K562 (cell line): ENCODE data around the gene MRPL55. TPM values are rescaled to one million over a fixed set of nuclear protein-coding genes. Genes with fewer than 3 reads are reported as not detected.

Experiments
- HMG20B ChIP-seq: fragments of 250-450 bp; sonication (Bioruptor Pico); IDR thresholded peaks from 2 replicates; pipeline ENCODE4 v1.5.0; 2021; ENCODE audit warnings: mild to moderate bottlenecking
- LARP7 ChIP-seq: fragments of 450-650 bp; IDR thresholded peaks from 2 replicates; pipeline ENCODE4 v1.6.1; 2016
- MTF1 ChIP-seq: fragments of 250-450 bp; sonication (Bioruptor Pico); IDR thresholded peaks from 2 replicates; pipeline ENCODE4 v1.9.0; 2021; ENCODE audit warnings: moderate library complexity, mild to moderate bottlenecking, inconsistent platforms, borderline replicate concordance
- PTRF ChIP-seq: fragments of 450-650 bp; IDR thresholded peaks from 2 replicates; pipeline ENCODE4 v1.6.1; 2016; ENCODE audit warnings: mild to moderate bottlenecking, missing genetic modification characterization, missing compliant biosample characterization
- RCOR1 ChIP-seq, 2 experiments: IDR thresholded peaks; 2 replicates each; pipeline ENCODE4 v1.6.1; 2012; ENCODE audit warnings: low read depth in 2 of 2, low read length in 2 of 2, borderline replicate concordance in 1 of 2, improper control_type of control experiment in 1 of 2
- TAF1 ChIP-seq: IDR thresholded peaks from 2 replicates; pipeline ENCODE4 v1.6.1; 2011; ENCODE audit warnings: mild to moderate bottlenecking, low read length, moderate library complexity; ENCODE audit not compliant: insufficient read depth, control insufficient read depth, severe bottlenecking; ENCODE audit errors: extremely low read depth
- TEAD1 ChIP-seq, 2 experiments: fragments of 450-650 bp in 1 of 2; sonication (generic) in 1 of 2; formaldehyde crosslinking; IDR thresholded peaks; 2 replicates each; pipeline versions ENCODE4 v1.4.0 to v1.8.0; 2020 to 2022; ENCODE audit warnings: mild to moderate bottlenecking in 2 of 2, missing genetic modification reagents in 1 of 2
- TFAM ChIP-seq: fragments of 250-450 bp; sonication (Bioruptor Pico); conservative IDR thresholded peaks from 2 replicates; pipeline ENCODE4 v1.5.0; 2021; ENCODE audit warnings: mild to moderate bottlenecking, moderate library complexity
- polyA plus RNA-seq, 8 experiments: library from polyadenylated mRNA; depleted of rRNA in 4 of 8; stranded (reverse) in 5 of 8; unstranded in 3 of 8; fragments of >200 nt; fragmentation: Nextera tagmentation in 2 of 8; fragmentation: Illumina TruSeq in 1 of 8; extraction: Ambion mirVana in 2 of 8; extraction: Trizol in 1 of 8; gene quantifications; 2 replicates each; pipeline versions ENCODE4 v1.2.1 to v1.2.3, GENCODE V29; 2011 to 2014; ENCODE audit warnings: inconsistent platforms in 1 of 8, missing spikeins in 1 of 8
- total RNA-seq, 7 experiments: library from RNA; depleted of rRNA in 6 of 7; stranded (reverse); fragments of >200 nt in 6 of 7; fragmentation: Illumina TruSeq in 2 of 7; extraction: Trizol in 2 of 7; gene quantifications; 2 replicates each; pipeline versions ENCODE4 v1.2.1 to v1.2.3, GENCODE V29; 2011 to 2021; ENCODE audit warnings: low replicate concordance in 1 of 7
- TF ChIP-seq, protein P1 (sequence below): sonication (generic); formaldehyde crosslinking; IDR thresholded peaks from 2 replicates; pipeline ENCODE4 v1.9.0; 2022; ENCODE audit warnings: mild to moderate bottlenecking, missing genetic modification reagents
- TF ChIP-seq, protein P2 (sequence below): IDR thresholded peaks from 2 replicates; pipeline ENCODE4 v1.6.1; 2011; ENCODE audit not compliant: insufficient read length; ENCODE audit errors: extremely low read depth
- TF ChIP-seq, protein P3 (sequence below), 3 experiments: fragments of 200-800 bp in 1 of 3; sonication (Bioruptor generic) in 1 of 3; sonication (generic) in 1 of 3; formaldehyde crosslinking in 1 of 3; IDR thresholded peaks; 2 replicates each; pipeline versions ENCODE4 v1.6.1 to v1.8.0; 2016 to 2022; ENCODE audit warnings: mild to moderate bottlenecking in 2 of 3, missing compliant biosample characterization in 2 of 3, missing genetic modification characterization in 2 of 3, missing genetic modification reagents in 1 of 3
- TF ChIP-seq, protein P4 (sequence below): fragments of 450-650 bp; IDR thresholded peaks from 2 replicates; pipeline ENCODE4 v1.6.1; 2016
- TF ChIP-seq, protein P5 (sequence below): fragments of 450-650 bp; conservative IDR thresholded peaks from 2 replicates; pipeline ENCODE4 v1.6.1; 2016; ENCODE audit warnings: missing genetic modification characterization, low read depth, mild to moderate bottlenecking, control low read depth, missing compliant biosample characterization
- TF ChIP-seq, protein P6 (sequence below): sonication (generic); formaldehyde crosslinking; IDR thresholded peaks from 2 replicates; pipeline ENCODE4 v1.8.0; 2023; ENCODE audit warnings: mild to moderate bottlenecking, missing genetic modification reagents
- TF ChIP-seq, protein P7 (sequence below): fragments of 250-450 bp; sonication (Bioruptor Pico); IDR thresholded peaks from 2 replicates; pipeline ENCODE4 v1.5.0; 2021

Gene MRPL55
- total and polyA plus RNA-seq, 9 of the 15 experiments (the other 6 are each of a cell fraction or from before 2014, with no cell fraction given): 34.9 to 228 (median 81.0) TPM

DNA sequence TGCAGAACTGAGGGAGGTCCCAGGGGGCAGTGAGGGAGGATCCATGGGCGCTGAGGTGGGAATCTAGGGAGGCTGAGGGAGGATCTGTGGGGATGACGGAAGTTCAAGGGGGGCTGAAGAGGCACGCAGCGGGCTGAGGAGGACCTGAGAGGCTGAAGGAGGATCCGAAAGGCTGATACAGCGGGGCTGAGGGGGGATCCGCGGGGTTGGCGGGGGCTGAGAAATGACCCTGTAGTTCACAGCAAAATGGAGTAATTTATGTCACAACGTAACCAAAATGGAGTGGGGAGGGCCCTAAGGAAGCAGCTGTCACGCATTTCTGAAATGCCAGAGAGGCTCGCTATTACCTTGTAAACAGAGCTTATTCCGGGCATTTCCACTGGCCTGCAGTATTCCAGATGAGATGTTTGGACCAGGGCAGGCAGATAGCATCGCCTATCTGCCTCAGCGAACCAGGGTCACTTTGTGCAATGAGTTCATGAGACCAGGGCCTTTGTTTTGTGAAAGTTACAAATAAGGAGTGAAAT, 926 bp upstream of the MRPL55 start (continued):
- TF ChIP-seq, protein P1, sequence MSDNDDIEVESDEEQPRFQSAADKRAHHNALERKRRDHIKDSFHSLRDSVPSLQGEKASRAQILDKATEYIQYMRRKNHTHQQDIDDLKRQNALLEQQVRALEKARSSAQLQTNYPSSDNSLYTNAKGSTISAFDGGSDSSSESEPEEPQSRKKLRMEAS: no peak
- TF ChIP-seq HMG20B (CRISPR knock-in tag) (no peak), TFAM (no peak), PTRF (tag) (peak; percentile 37; the same call in 1 of the 2 replicates), TEAD1 (CRISPR knock-in tag; IDR thresholded peaks at IDR 0.05) (0 out of 4 replicates have a peak, but pooled peaks of 1 of the 2 experiments have one; percentile 8), TAF1 (no peak), RCOR1 (IDR thresholded peaks at IDR 0.05; ENCODE audit: borderline replicate concordance in 1 of 2, low read depth in 2 of 2, low read length in 2 of 2) (0 out of 4 replicates have a peak, but pooled peaks of 1 of the 2 experiments have one; percentile 18), MTF1 (CRISPR knock-in tag) (no peak), LARP7 (0 out of 2 replicates have a peak, but pooled peaks have one; percentile 8)
- TF ChIP-seq, protein P2, sequence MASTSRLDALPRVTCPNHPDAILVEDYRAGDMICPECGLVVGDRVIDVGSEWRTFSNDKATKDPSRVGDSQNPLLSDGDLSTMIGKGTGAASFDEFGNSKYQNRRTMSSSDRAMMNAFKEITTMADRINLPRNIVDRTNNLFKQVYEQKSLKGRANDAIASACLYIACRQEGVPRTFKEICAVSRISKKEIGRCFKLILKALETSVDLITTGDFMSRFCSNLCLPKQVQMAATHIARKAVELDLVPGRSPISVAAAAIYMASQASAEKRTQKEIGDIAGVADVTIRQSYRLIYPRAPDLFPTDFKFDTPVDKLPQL: no peak
- TF ChIP-seq, protein P3, sequence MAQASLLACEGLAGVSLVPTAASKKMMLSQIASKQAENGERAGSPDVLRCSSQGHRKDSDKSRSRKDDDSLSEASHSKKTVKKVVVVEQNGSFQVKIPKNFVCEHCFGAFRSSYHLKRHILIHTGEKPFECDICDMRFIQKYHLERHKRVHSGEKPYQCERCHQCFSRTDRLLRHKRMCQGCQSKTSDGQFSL (CRISPR knock-in tag; IDR thresholded peaks at IDR 0.05): no peak
- TF ChIP-seq, protein P3 (tag; IDR thresholded peaks at IDR 0.05): peak in 1 of 2 experiments; percentile 57; a peak in 1 of 4 replicates
- TF ChIP-seq, protein P4, sequence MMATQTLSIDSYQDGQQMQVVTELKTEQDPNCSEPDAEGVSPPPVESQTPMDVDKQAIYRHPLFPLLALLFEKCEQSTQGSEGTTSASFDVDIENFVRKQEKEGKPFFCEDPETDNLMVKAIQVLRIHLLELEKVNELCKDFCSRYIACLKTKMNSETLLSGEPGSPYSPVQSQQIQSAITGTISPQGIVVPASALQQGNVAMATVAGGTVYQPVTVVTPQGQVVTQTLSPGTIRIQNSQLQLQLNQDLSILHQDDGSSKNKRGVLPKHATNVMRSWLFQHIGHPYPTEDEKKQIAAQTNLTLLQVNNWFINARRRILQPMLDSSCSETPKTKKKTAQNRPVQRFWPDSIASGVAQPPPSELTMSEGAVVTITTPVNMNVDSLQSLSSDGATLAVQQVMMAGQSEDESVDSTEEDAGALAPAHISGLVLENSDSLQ: 0 out of 2 replicates have a peak, but pooled peaks have one; percentile 8
- TF ChIP-seq, protein P5, sequence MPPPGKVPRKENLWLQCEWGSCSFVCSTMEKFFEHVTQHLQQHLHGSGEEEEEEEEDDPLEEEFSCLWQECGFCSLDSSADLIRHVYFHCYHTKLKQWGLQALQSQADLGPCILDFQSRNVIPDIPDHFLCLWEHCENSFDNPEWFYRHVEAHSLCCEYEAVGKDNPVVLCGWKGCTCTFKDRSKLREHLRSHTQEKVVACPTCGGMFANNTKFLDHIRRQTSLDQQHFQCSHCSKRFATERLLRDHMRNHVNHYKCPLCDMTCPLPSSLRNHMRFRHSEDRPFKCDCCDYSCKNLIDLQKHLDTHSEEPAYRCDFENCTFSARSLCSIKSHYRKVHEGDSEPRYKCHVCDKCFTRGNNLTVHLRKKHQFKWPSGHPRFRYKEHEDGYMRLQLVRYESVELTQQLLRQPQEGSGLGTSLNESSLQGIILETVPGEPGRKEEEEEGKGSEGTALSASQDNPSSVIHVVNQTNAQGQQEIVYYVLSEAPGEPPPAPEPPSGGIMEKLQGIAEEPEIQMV: peak; percentile 59
- TF ChIP-seq, protein P6, sequence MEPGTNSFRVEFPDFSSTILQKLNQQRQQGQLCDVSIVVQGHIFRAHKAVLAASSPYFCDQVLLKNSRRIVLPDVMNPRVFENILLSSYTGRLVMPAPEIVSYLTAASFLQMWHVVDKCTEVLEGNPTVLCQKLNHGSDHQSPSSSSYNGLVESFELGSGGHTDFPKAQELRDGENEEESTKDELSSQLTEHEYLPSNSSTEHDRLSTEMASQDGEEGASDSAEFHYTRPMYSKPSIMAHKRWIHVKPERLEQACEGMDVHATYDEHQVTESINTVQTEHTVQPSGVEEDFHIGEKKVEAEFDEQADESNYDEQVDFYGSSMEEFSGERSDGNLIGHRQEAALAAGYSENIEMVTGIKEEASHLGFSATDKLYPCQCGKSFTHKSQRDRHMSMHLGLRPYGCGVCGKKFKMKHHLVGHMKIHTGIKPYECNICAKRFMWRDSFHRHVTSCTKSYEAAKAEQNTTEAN (CRISPR knock-in tag): no peak
- TF ChIP-seq, protein P7, sequence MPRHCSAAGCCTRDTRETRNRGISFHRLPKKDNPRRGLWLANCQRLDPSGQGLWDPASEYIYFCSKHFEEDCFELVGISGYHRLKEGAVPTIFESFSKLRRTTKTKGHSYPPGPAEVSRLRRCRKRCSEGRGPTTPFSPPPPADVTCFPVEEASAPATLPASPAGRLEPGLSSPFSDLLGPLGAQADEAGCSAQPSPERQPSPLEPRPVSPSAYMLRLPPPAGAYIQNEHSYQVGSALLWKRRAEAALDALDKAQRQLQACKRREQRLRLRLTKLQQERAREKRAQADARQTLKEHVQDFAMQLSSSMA (CRISPR knock-in tag): no peak
